Brain microvascular endothelial cell (primary cell): ENCODE data around the gene GPS1.

ENCODE experiments used
- DNase-seq: peaks from one replicate; pipeline ENCODE4 v3.0.0-alpha.2; 2020
- H3K27ac ChIP-seq: fragments of 250-450 bp; sonication (Bioruptor Pico); 2 replicates; pipeline ENCODE4 v1.5.1; 2020; ENCODE audit warnings: mild to moderate bottlenecking, moderate library complexity
- H3K27me3 ChIP-seq: fragments of 250-450 bp; sonication (Bioruptor Pico); replicated peaks from 2 replicates; pipeline ENCODE4 v1.5.1; 2020; ENCODE audit warnings: mild to moderate bottlenecking
- H3K36me3 ChIP-seq: fragments of 250-450 bp; sonication (Bioruptor Pico); replicated peaks from 2 replicates; pipeline ENCODE4 v1.5.1; 2020; ENCODE audit warnings: mild to moderate bottlenecking
- H3K4me3 ChIP-seq: 2 replicates; pipeline ENCODE4 v1.5.1; 2011; ENCODE audit warnings: low read depth, mild to moderate bottlenecking, control low read depth, low read length, moderate library complexity
- in situ Hi-C: cut with HindIII; loops from 2 replicates; pipeline ENCODE4 v1.10.0; 2017; ENCODE audit warnings: low sequenced_read_pairs, low pct_ligation_motif_present
- TF ChIP-seq, protein P1 (sequence below): IDR thresholded peaks from 2 replicates; pipeline ENCODE4 v1.5.1; 2011; ENCODE audit warnings: low read depth, mild to moderate bottlenecking, moderate library complexity, low read length, control low read depth, inconsistent platforms; ENCODE audit errors: missing control alignments

GPS1 gene

DNA sequence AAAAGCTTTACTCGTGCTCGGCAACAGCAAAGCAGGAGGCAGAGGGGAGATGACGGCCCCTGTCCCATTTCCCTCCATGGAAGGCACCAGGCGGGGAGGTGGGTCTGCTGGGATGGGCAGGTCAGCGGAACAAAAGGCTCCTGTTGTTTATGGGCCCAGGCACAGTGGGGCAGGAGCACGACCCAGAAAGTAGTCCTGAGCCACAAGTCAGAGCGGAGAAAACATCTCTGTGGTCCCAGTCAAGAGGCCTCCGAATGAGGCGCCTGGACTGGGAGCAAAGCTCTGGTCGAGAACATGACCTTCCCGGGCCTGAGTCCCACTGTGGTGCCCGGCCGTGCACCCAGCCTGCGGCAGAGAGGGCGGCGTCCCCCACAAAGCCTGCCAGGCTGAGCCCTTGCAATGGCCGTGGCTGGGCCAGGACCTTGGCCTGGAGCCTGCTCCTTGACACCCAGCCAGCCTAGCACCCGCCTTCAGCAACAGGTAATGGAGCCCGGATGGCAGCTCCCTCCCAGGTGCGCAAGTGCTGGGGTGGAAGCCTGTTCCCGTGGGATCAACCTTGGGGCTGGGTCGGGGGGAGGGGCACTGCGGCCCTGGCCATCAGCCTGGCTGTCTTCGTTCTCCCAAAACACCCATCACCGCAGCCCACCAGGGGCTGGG, 3.7 kb upstream of the GPS1 start:
- in situ Hi-C loops = no loop called here
- TF ChIP-seq, protein P1, sequence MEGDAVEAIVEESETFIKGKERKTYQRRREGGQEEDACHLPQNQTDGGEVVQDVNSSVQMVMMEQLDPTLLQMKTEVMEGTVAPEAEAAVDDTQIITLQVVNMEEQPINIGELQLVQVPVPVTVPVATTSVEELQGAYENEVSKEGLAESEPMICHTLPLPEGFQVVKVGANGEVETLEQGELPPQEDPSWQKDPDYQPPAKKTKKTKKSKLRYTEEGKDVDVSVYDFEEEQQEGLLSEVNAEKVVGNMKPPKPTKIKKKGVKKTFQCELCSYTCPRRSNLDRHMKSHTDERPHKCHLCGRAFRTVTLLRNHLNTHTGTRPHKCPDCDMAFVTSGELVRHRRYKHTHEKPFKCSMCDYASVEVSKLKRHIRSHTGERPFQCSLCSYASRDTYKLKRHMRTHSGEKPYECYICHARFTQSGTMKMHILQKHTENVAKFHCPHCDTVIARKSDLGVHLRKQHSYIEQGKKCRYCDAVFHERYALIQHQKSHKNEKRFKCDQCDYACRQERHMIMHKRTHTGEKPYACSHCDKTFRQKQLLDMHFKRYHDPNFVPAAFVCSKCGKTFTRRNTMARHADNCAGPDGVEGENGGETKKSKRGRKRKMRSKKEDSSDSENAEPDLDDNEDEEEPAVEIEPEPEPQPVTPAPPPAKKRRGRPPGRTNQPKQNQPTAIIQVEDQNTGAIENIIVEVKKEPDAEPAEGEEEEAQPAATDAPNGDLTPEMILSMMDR = no peak
- H3K27ac ChIP-seq = no peak overlapping the region
- H3K36me3 ChIP-seq = peaks cover 8% of the 10 kb centered on the region
- no peak for DNase-seq
- no peak overlapping the region for H3K4me3 ChIP-seq
- no peaks in the 10 kb centered on the region for H3K27me3 ChIP-seq

DNA sequence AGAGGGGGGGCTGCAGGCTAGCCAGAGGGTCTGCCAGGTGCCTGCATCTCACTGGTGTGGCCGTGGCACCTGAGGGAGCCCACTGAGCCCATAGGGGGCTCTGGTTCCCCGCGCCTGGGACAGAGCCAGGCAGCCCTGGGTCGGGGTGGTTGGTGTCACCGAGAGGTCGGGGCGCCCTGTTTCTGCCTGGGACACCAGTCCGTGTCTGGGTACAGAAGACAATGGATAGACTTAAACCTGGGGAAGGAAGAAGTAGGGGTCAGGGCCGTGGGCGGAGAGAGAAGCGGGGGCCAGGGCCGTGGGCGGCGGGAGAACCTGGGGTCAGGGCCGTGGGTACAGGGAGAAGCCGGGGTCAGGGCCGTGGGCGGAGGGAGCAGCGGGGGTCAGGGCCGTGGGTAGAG, 3.1 kb upstream of the GPS1 start:
- Histone ChIP-seq H3K27ac (no peak overlapping the region), H3K36me3 (peaks cover 8% of the 10 kb centered on the region), H3K4me3 (no peak overlapping the region), H3K27me3 (no peaks in the 10 kb centered on the region)
- TF ChIP-seq, protein P1 = no peak
- no peak for DNase-seq
- in situ Hi-C loops = no loop called here

DNA sequence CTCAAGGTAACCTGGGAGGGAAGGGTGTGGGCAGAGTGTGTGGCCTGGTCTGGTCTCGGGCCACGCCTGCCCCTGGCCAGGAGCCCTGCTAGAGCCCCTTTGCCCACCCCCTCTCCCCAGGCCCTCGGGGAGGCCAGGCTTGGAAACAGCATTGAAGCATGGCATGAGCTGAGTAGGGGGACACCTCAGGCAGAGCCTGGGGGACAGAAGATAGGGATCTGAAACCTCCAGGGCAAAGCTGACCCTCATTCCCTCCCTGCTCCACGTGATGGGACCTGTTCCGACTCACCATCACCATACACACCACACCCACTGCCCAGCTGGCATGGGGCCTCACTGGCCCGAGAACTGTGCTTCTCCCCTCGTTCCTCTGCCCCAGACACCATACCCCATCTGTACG, 2.6 kb upstream of the GPS1 start:
- H3K4me3 ChIP-seq = no peak overlapping the region
- in situ Hi-C loops = no loop called here
- no peak overlapping the region for H3K27ac ChIP-seq
- H3K27me3 ChIP-seq = no peaks in the 10 kb centered on the region
- peaks cover 14% of the 10 kb centered on the region for H3K36me3 ChIP-seq
- TF ChIP-seq, protein P1 = no peak
- DNase-seq = no peak

DNA sequence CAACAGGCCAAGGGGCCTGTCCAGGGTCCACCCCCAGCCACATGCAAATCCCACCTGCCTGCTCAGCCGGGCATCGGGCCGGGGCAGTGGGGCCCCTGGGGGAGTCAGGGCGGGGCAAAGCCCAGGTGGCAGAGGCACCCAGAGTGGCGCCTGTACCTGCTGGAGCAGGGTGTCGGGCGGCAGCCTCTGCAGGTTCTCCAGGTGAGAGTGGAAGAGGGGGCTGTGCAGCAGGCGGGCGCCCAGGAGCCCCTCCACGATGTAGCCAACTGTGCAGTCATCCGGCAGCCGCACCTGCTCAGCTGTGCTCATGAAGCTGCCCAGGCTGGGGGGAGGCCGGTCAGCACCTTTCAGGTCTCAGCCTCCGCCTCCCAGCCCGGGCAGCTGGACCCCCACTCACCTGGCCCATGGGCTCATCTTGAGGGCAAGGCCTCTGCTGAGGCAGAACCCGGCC, 2.2 kb upstream of the GPS1 start:
- Histone ChIP-seq H3K4me3 (no peak overlapping the region), H3K36me3 (peaks cover 18% of the 10 kb centered on the region), H3K27ac (no peak overlapping the region), H3K27me3 (no peaks in the 10 kb centered on the region)
- no peak for DNase-seq
- in situ Hi-C loops = no loop called here
- TF ChIP-seq, protein P1 = no peak

DNA sequence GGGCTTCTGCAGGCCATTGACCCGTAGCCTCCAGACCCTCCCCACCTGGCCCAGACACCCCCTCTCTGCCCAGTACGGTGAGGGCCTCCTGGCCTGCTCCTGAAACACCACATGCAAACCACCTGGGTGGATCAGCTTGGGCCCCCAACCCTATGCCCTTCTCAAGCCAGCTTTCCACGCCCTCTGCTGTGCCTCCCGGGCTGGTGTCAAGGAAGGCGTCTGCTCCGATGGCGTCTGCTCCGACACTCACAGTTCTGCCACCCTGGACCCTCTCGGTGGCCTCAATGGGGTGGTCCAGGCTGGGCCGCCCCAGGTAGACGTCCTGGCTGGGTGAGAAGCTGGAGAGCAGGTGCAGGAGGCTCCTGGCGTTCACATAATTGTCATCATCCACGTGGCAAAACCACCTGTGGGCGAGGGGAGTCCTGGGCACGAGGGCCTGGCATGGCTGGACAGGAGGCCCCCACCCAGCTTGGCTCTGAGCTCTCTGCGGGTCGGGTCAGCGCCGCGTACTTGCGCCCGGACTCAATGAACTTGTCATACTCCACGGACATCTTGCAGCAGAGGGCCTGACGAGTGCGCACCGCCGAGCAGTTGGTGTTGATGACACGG, 1.4 kb upstream of the GPS1 start:
- Histone ChIP-seq H3K27ac (no peak overlapping the region), H3K27me3 (no peaks in the 10 kb centered on the region), H3K36me3 (peaks cover 25% of the 10 kb centered on the region), H3K4me3 (peak overlapping the region; percentile 77)
- in situ Hi-C loops = no loop called here
- no peak for DNase-seq
- TF ChIP-seq, protein P1 = no peak
